ENCODE data around the gene PIK3CB.
A peak's percentile ranks its signal among the peaks of the same experiment; 100 is the strongest.
"Not testable (repeated sequence)": the region's sequence is repeated elsewhere in the genome, so short reads cannot be mapped to it uniquely, and the experiment has no call there.

PIK3CB gene

DNA sequence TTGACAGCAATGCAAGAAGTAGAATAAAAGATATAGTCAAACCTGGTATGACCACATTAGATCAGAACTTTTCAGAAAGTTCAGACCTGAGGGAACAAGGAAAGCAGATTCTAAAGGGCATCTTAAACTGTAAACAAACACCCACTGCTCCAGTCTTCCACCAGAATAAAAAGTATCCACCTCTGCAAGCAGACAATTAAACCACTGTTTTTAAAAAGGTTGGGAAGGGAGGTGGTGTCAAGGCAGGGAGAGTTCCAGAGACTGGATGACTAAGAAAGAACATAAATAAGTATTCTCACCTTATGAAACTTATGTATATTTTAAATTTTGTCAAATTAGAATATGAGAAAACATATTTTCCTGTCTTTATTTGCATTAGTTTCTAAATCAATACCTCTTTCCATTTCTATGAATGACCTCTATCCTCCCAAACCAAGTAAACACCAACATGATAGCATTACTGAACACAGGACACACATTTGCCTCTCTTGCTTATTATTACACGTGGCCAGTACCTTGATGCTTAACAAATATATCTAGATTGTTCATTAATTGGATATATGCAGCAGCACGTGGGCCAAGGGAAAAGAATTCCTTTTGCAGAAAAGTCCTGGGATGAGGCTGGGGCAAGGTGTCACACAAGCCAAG lies 31.6 kb downstream of the PIK3CB start:
- DNase-seq (ENCODE audit: low spot score) = no peak

DNA sequence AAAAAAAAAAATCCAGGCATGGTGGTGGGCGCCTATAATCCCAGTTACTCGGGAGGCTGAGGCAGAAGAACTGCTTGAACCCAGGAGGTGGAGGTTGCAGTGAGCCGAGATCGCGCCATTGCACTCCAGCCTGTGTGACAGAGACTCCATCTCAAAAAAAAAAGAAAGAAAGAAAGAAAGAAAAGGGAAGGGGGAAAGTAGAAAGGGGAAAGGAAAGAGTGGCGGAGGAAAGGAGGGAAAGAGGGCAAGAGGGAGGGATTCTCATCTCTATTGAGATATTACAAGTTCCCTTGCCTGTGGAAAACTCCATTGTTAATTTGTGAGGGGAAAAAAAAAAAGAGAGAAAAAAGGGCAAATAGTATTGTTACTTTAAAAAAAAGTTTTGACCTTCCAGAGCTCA lies 32.5 kb downstream of the PIK3CB start:
- DNase-seq (ENCODE audit: low spot score) = not testable (repeated sequence)

DNA sequence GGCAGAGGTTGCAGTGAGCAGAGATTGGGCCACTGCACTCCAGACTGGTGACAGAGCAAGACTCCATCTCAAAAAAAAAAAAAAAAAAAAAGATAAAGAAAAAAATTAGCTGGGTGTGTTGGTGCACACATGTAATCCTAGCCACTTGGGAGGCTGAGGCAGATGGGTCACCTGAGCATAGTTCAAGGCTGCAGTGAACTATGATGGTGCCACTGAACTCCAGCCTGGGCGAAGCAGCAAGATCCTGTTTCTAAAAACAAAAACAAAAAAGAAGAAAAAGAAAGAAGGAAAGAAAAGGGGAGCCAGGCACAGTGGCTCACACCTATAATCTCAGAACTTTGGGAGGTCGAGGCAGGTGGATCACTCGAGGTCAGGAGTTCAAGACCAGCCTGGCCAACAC lies 32.9 kb downstream of the PIK3CB start:
- DNase-seq (ENCODE audit: low spot score) = no peak

DNA sequence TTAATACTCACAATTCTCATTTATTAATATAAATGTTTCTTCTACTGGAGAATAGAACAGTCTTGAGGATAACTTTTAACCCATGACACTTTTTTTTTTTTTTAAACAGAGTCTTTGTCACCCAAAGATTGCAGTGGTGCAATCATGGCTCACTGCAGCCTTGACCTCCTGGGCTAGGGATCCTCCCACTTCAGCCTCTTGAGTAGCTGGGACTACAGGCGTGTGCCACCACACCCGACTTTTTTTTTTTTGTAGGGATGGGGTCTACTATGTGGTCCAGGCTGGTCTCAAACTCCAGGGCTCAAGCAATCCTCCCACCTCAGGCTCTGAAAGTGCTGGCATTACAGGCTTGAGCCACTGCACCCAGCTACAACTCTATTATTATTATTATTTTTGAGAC lies 34.5 kb downstream of the PIK3CB start:
- DNase-seq (ENCODE audit: low spot score) = no peak

DNA sequence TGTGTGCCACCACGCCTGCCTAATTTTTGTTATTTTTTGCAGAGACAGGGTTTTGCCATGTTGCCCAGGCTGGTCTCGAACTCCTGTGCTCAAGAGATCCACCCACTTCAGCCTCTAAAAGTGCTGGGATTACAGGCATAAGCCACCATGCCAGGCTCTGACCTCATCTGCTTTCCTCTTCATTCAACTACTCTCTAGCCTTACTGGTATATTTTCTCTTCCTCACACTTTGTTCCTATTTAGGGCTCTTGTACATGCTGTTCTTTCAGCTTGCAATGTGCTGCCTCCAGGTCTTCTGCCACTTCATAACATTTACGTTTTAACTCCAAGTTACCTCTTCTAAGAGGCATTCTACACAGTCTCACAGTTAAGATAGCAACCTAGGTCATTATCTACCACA lies 34.9 kb downstream of the PIK3CB start:
- DNase-seq (ENCODE audit: low spot score) = no peak

DNA sequence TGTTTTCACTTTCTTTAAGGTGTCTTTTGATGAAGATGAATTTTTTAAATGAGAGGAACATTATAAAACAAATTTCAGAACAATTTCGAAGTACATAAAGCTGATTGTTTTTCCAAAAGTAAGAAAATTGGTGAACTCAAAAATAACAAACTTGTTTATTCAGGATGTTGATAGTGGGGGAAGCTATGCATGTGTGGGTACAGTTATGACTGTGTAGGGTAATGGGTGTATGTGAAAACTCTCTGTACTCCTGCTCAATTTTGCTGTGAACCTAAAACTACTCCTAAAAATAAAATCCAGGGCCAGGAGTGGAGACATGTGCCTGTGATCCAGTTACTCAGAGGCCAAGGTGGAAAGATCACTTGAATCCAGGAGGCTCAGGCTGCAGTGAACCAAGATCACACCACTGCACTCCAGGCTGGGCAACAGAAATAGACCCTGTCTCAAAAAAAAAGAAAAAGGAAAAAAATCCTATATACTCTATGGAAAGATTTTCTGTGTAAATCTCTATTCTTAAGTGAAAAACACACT lies 37.2 kb downstream of the PIK3CB start:
- no peak for DNase-seq (ENCODE audit: low spot score)

DNA sequence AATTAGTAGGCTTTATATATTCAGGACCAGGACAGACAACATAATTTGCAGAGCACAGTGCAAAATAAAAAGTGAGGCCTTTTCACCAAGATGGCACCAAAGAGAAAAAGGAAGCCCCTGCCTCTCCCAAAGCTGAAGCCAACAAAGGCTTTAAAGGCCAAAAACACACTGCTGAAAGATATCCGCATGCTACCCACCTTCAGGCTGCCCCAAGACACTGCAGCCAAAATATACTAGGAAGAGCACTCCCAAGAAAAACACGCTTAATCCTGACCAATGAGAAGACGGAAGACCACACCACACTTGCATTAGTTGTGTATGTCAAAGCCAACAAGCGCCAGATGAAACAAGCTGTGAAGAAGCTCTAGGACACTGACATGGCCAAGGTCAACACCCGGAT lies 38.0 kb downstream of the PIK3CB start:
- no peak for DNase-seq (ENCODE audit: low spot score)

DNA sequence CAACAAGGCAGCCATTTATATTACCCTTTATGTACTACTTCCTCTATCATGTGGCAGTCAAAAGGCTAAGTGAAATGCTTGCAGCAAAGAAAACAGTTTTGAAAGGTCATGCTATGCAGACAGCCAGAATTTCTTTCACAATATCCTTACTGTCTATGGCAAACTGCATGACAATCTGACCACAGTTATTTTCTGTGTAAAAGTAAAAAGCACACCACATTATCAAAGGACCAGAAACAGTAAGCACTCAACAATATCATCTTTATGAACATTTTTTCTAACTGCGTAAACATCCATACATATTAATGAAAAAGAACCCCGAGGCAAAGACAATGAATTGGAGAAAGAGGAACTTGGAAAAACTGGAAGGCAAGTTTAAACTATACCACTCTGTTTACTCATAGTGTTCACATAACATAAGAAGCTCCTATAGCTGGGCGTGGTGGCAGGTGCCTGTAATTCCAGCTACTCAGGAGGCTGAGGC lies 47.9 kb downstream of the PIK3CB start:
- DNase-seq (ENCODE audit: low spot score) = peak; percentile 42

DNA sequence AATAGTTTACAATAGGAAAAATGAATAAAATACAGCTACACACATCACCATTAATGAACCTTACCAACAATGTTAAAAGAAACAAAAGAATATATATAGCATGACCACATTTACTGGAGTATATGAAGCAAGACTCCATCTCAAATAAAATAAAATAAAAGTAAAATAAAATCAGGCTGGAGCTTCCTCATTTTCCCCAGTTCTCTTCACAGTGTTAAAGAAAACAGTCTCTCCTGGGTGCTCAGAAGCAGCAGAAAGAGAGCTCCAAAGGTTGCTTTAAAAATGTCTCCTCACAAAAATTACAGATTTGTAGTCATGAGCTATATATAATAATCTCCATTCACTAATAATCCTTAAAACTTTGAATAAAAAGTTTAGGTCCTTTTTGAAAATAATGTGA lies 48.8 kb downstream of the PIK3CB start:
- DNase-seq (ENCODE audit: low spot score) = no peak

DNA sequence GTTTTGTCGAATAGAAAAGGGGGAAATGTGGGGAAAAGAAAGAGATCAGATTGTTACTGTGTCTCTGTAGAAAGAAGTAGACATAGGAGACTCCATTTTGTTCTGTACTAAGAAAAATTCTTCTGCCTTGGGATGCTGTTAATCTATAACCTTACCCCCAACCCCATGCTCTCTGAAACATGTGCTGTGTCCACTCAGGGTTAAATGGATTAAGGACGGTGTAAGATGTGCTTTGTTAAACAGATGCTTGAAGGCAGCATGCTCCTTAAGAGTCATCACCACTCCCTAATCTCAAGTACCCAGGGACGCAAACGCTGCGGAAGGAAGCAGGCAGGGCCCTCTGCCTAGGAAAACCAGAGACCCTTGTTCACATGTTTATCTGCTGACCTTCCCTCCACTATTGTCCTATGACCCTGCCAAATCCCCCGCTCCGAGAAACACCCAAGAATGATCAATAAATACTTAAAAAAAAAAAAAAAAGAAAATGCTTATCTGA lies 49.3 kb downstream of the PIK3CB start:
- DNase-seq (ENCODE audit: low spot score) = not testable (repeated sequence)

DNA sequence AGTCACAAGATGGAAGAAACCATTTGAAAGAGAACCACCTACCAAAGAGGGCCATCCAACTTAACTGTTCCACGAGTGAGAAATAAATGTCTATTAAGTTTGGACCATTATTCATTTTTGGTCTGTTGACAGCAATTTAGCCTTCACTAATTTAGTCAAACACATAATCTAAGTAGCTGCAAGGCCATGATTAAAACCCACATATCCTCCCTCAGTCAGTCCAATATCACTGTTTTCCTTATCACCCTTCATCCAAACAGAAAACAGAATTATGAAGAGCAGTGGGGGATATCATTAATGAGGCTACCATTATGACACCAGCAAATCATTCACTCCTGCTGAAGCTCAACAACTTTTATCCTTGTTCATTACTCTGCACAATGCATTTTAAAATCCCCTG lies 52.0 kb downstream of the PIK3CB start:
- no peak for DNase-seq (ENCODE audit: low spot score)

DNA sequence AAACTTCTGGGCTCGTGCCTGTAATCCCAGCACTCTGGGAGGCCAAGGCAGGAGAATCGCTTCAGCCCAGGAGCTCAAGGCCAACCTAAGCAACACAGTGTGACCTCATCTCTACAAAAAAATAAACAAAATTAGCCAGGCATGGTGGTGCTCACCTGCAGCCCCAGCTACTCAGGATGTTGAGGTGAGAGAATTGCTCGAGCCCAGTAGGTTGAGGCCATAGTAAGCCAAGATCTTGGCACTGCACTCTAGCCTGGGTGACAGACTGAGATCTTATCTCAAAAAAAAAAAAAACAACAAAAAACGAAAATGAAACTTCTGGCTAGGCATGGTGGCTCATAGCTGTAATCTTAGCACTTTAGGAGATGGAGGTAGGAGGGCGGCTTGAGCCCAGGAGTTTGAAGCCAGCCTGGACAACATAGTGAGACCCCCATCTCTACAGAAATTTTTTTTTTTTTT lies 53.7 kb downstream of the PIK3CB start:
- DNase-seq (ENCODE audit: low spot score) = no peak

DNA sequence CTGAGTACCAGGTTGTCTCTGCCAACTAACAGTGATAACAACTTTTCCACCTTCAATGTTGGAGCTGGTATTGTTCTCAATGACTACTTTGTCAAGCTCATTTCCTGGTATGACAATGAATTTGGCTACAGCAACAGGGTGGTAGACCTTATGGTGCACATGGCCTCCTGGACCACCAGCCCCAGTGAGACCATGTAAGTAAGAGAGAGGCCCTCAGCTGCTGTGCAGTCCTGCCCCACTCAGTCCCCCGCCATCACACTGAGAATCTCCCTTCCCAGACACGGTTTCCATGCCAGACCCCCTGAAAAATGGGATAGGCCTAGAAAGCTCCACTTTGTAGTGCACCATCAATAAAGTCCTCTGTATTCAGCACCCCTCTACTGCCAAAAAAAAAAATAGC lies 56.1 kb downstream of the PIK3CB start:
- DNase-seq (ENCODE audit: low spot score) = no peak

DNA sequence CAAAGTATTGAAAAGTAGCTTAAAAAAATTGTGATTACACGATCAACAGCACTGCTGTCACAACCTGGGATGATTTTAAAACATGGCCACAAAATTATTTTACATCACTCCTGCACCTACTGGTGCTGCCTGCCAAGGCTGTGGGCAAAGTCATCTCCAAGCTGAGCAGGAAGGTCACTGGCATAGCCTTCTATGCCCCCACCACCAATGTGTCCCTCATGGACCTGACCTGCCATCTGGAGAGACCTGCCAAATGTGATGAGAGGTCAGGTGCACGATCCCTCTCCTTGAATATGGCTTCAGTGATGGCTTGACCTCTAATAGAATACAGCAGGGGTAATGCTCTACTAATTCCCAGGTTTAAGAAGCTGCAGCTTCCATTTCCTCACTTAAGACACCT lies 57.8 kb downstream of the PIK3CB start:
- DNase-seq (ENCODE audit: low spot score) = no peak

DNA sequence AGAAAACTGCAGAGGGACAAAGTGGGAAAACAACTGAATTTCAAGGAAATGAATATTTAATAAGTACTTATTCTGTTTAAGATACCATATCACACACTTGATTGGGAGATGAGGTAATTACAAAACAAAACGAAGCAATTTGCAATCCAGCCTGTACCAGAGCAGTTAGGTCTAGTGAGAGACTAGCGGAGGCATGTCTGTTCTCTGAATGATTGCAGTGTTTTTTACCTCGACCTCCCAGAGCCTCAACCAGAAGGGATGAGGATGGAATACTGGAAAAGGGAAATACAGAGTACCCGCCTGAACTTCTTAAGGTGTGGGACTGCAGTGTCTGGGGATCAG lies 59.5 kb downstream of the PIK3CB start:
- DNase-seq (ENCODE audit: low spot score) = no peak

DNA sequence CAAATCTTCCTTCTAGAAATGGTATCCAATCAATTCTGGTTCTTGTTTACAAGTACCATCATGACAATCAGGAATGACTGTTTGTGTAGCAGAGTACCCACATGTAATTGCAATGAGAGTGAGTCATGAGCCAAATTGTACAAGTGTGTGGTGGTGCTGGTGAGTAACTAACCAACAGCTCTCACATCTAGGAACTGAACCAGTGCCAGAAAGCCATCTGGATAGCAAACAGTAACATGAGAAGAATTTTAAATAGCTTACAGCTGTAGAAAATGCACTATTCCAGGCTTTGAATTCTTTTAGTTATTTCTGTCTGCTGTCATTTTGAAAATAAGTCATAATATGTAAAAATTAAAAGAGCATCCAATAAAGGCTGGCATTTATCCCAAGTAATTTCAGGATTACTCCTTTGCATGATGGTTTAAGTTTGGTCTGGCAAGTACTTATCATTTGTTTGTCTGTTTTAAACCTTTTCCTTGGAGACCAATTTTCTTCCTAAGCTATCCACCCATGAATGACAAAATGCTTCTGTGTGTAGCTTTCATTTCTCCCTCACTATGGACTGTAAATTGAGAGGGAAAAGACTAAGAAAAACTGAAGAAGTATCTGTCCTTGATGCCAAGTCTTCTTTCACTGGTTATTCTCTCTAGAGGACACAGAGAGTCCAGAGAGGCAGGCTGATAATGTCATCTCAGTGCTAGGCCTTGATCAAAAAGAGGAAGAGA lies 60.0 kb downstream of the PIK3CB start:
- DNase-seq (ENCODE audit: low spot score) = no peak

DNA sequence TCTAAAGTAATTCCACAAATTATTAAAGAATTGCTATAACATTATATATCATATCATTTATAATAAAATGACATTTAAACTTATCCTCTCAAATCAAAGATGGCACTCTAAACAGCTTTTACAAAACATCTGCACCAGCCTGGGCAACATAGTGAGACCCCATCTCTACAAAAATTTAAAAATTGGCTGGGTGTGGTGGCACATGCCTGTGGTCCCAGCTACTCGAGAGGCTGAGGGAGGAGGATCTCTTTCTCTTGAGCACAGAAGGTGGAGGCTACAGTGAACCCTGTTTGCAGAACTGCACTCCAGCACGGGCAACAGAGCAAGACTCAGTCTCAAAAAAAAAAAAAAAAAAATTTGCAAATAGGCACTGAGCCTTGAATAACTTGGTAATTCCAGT lies 63.1 kb downstream of the PIK3CB start:
- no peak for DNase-seq (ENCODE audit: low spot score)

DNA sequence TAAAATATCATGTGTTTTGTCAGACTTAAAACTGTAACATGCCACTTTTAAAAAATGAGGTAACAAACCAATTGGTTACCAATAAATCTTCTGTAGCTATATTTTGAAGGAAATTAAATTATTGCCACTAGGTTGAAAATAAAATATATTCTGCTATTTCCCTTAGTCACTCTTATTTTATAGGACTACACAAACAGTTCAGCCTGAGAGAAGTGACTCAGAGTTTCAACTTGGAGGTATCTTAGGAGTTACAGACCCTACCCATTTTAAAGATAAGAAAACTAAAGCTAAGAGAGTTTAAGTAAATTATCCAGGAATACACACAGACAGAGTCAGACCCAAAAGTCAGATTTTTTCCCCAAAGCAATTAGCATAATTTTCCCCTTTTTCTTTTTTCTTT lies 65.1 kb downstream of the PIK3CB start:
- DNase-seq (ENCODE audit: low spot score) = no peak

DNA sequence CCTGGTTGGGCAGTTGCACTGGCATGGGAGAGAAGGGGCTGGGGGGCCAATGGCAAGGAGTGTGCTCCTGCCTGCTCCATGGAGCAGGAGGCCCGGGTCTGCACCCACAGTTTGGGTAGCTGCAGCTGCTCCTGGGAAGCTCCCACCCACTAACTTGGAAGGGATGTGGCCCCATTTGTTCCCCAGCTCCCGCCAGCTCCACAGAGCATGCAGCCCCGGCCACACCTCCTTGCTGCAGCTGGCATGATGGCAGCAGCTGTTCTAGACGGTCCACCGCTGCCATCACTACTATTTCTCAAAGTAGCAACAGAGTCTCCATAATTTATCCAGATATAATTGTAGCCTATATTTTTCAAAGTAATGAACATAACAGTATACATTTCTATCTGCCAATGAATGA lies 65.8 kb downstream of the PIK3CB start:
- no peak for DNase-seq (ENCODE audit: low spot score)

DNA sequence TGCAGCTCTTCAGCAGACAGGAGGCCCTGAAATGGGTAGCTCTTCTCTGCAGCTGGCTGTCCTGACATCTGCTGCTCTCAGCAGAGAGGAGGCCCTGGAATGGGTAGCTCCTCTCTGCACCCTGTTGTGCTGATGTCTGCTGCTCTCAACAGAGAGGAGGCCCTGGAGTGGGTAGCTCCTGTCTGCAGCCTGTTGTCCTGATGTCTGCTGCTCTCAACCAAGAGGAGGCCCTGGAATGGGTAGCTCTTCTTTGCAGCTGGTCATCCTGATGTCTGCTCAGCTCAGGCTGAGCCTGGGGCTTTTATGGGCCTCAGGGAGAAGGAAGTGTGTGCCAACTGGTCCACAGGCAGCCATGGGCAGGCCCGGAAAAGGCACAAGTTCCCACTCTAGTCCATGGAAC lies 66.6 kb downstream of the PIK3CB start:
- DNase-seq (ENCODE audit: low spot score) = no peak

DNA sequence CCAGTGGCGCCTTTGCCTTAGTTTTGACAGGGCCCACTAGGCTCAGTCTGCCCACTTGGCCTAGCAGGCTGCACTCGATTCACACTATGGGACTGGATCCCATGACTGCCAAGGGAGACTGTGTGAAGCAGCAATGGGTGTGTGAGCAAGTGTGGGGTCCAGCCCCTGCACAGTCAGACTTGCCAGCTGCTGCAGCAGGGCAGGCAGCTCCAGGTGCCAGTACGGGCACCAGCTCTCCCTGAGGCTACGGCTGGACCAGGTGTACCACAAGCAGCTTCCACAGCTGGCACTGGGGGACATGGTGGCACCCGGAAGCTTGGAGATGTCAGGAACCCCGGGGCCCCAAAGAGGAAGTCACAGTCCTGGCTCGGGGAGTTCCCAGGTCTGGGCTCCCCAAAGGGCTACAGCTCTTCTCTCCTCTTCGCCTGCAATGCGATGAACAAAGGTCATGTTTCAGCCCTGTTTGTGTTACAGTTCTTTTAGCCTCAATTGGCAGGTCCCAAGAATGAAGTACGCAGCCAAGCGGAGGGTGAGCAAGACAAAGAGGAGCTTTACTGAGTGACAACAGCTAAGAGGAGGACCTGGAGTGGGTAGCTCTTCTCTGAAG lies 67.1 kb downstream of the PIK3CB start:
- no peak for DNase-seq (ENCODE audit: low spot score)

DNA sequence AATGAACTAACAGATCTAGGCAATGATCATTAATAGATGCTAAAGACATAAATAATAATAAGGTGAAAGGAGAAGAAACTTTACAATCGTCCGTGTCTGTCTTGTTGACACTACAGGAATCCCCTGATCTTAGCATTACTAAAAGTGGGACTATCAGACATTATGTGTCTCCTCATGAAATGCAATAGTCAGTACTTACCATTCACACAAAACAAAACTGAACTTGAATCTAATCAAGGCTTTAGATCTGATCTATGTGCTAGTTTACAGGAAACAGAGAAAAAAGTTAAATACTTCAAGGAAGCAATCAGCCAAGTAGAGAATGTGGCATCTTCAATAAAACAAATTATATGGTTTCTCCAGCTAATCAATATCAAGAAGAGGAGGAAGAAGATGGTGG lies 73.7 kb downstream of the PIK3CB start:
- DNase-seq (ENCODE audit: low spot score) = no peak

DNA sequence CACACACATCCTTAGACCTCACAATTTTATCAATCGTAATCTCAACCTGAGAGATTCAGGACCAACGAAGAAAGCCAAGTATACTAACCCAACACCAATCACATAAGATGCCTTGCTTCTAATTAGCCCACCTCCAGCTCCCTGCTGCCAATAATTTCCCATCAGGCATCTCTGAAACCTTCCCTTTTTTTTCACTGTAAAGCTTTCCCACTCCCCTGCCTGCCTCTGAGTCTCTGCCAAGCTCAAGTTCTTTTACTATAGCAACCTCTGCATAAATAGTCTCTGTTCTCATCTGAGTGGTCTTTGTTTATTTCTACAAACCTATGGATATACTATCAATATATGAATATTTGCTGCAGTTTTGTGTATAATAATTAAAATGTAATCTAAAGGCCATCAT lies 86.5 kb downstream of the PIK3CB start:
- no peak for DNase-seq (ENCODE audit: low spot score)
